ENCODE results near the gene DEFB115.

The DEFB115 gene

GRCh38 chr20:31257364-31257763 is at the start of gene DEFB115:
Gene DEFB115 (plus strand): TSS chr20:31257664. CDS start chr20:31257664, 0 bp downstream.
- Histone ChIP-seq H3K36me3 (ENCODE audit: control insufficient read depth in 2 of 2, insufficient read depth in 1 of 2, low read length in 2 of 2) (no peaks in the 10 kb centered on the region), H3K4me1 (ENCODE audit: control insufficient read depth, insufficient read depth, low read length) (no peaks in the 10 kb centered on the region), H3K9me3 (ENCODE audit: control insufficient read depth, insufficient read depth, low read depth, low read length) (no peaks in the 10 kb centered on the region), H3K4me3 (ENCODE audit: low read depth, low read length) (no peak within 1 kb of the TSS), H3K27ac (ENCODE audit: extremely low read depth, low read depth, low read length) (no peak within 1 kb of the TSS)
- POLR2A ChIA-PET: no interaction called here
- CTCF ChIA-PET: no interaction called here
- TF ChIP-seq ZNF664 (tag by site-specific recombination; IDR thresholded peaks at IDR 0.05) (no peak), ZBTB17 (tag by site-specific recombination; IDR thresholded peaks at IDR 0.05) (no peak), ZNF843 (tag by site-specific recombination; IDR thresholded peaks at IDR 0.05) (no peak), ZNF114 (tag by site-specific recombination; IDR thresholded peaks at IDR 0.05) (no peak), ZNF23 (tag by site-specific recombination; IDR thresholded peaks at IDR 0.05; ENCODE audit: borderline replicate concordance) (no peak), ZNF239 (tag by site-specific recombination; IDR thresholded peaks at IDR 0.05) (no peak), ZNF146 (tag by site-specific recombination; IDR thresholded peaks at IDR 0.05) (no peak), EGR2 (tag by site-specific recombination; IDR thresholded peaks at IDR 0.05; ENCODE audit: low read depth) (no peak), ZNF529 (tag by site-specific recombination; IDR thresholded peaks at IDR 0.05; ENCODE audit: insufficient replicate concordance) (no peak), ZNF624 (tag by site-specific recombination; IDR thresholded peaks at IDR 0.05) (no peak), ZBTB44 (tag by site-specific recombination; IDR thresholded peaks at IDR 0.05) (no peak), ZNF211 (tag by site-specific recombination; IDR thresholded peaks at IDR 0.05; ENCODE audit: low read depth) (no peak)

GRCh38 chr20:31236953-31237352 is 20.5 kb upstream of the DEFB115 start:
- no peaks in the 10 kb centered on the region for H3K9me3 ChIP-seq (ENCODE audit: control insufficient read depth, insufficient read depth, low read depth, low read length)
- POLR2A ChIA-PET: no interaction called here
- TF ChIP-seq ZNF530 (tag by site-specific recombination; IDR thresholded peaks at IDR 0.05; ENCODE audit: low read depth) (peak; percentile 63; the same call in 1 of the 2 replicates), ZNF664 (tag by site-specific recombination; IDR thresholded peaks at IDR 0.05) (no peak), PRDM1 (tag by site-specific recombination; IDR thresholded peaks at IDR 0.05) (no peak), ZNF623 (tag by site-specific recombination; IDR thresholded peaks at IDR 0.05) (no peak)

GRCh38 chr20:31237763-31238162 is 19.7 kb upstream of the DEFB115 start:
- no peak overlapping the region for H3K4me3 ChIP-seq (ENCODE audit: low read depth, low read length)
- POLR2A ChIA-PET: no interaction called here
- H3K4me1 ChIP-seq (ENCODE audit: control insufficient read depth, insufficient read depth, low read length): no peaks in the 10 kb centered on the region
- H3K9me3 ChIP-seq (ENCODE audit: control insufficient read depth, insufficient read depth, low read depth, low read length): no peaks in the 10 kb centered on the region
- CTCF ChIA-PET: no interaction called here
- no peaks in the 10 kb centered on the region for H3K36me3 ChIP-seq (ENCODE audit: control insufficient read depth in 2 of 2, insufficient read depth in 1 of 2, low read length in 2 of 2)
- no peak overlapping the region for H3K27ac ChIP-seq (ENCODE audit: extremely low read depth, low read depth, low read length)
- TF ChIP-seq REST (tag by site-specific recombination; IDR thresholded peaks at IDR 0.05) (no peak), ZNF112 (tag by site-specific recombination; IDR thresholded peaks at IDR 0.05) (no peak), ZNF701 (tag by site-specific recombination; IDR thresholded peaks at IDR 0.05) (no peak), ZNF266 (tag by site-specific recombination; IDR thresholded peaks at IDR 0.05; ENCODE audit: low read depth) (no peak), ZIC2 (tag by site-specific recombination; IDR thresholded peaks at IDR 0.05) (no peak), ZBTB17 (tag by site-specific recombination; IDR thresholded peaks at IDR 0.05) (no peak), HOXC10 (CRISPR knock-in tag; IDR thresholded peaks at IDR 0.05) (no peak), ZNF529 (tag by site-specific recombination; IDR thresholded peaks at IDR 0.05; ENCODE audit: insufficient replicate concordance) (no peak), ZNF26 (tag by site-specific recombination; IDR thresholded peaks at IDR 0.05) (no peak), ZSCAN5A (tag by site-specific recombination; IDR thresholded peaks at IDR 0.05) (no peak), ZNF24 (tag by site-specific recombination; IDR thresholded peaks at IDR 0.05) (no peak), ZNF791 (tag by site-specific recombination; IDR thresholded peaks at IDR 0.05) (no peak), OSR2 (tag by site-specific recombination; IDR thresholded peaks at IDR 0.05) (no peak)

More at GRCh38 chr20:31236953-31237352, 20.5 kb upstream of the DEFB115 start:
- Histone ChIP-seq H3K4me3 (ENCODE audit: low read depth, low read length) (no peak overlapping the region), H3K4me1 (ENCODE audit: control insufficient read depth, insufficient read depth, low read length) (no peaks in the 10 kb centered on the region), H3K27ac (ENCODE audit: extremely low read depth, low read depth, low read length) (no peak overlapping the region), H3K36me3 (ENCODE audit: control insufficient read depth in 2 of 2, insufficient read depth in 1 of 2, low read length in 2 of 2) (no peaks in the 10 kb centered on the region)
- CTCF ChIA-PET: no interaction called here

Data from HEK293 (cell line).